Small intestine (tissue), 7 donors: ENCODE results near the gene VWA5B1. TPM values are rescaled to one million over a fixed set of nuclear protein-coding genes. Genes with fewer than 3 reads are reported as not detected.

Experiments used
- DNase-seq, 2 donors: peaks; one replicate each; pipeline versions ENCODE4 v3.0.0 to v3.0.0-alpha.2; 2013
- FAIRE-seq: peaks from 2 replicates; lab custom pipeline; 2012; peaks lifted over from hg19 to GRCh38; lab: Jason Lieb, UNC
- H3K27ac ChIP-seq, 3 donors: one replicate each; pipeline ENCODE4 v1.5.1; 2013; ENCODE audit warnings: low read length in 2 of 3, mild to moderate bottlenecking in 2 of 3, control low read depth in 1 of 3, inconsistent platforms in 1 of 3, low read depth in 1 of 3, moderate library complexity in 1 of 3
- H3K27me3 ChIP-seq, 3 donors: one replicate each; pipeline ENCODE4 v1.6.1; 2013; ENCODE audit warnings: low read length in 3 of 3, inconsistent platforms in 1 of 3; ENCODE audit not compliant: control insufficient read depth in 3 of 3, insufficient read depth in 3 of 3
- H3K36me3 ChIP-seq, 3 donors: one replicate each; pipeline ENCODE4 v1.6.1; 2013; ENCODE audit warnings: low read length in 3 of 3, inconsistent platforms in 1 of 3, low read depth in 1 of 3, mild to moderate bottlenecking in 1 of 3, moderate library complexity in 1 of 3; ENCODE audit not compliant: control insufficient read depth in 3 of 3, insufficient read depth in 2 of 3
- H3K4me1 ChIP-seq, 3 donors: one replicate each; pipeline ENCODE4 v1.6.1; 2013; ENCODE audit warnings: low read length in 2 of 3, inconsistent platforms in 1 of 3, low read depth in 1 of 3, mild to moderate bottlenecking in 1 of 3, moderate library complexity in 1 of 3; ENCODE audit not compliant: control insufficient read depth in 3 of 3, insufficient read depth in 2 of 3
- H3K4me3 ChIP-seq, 3 donors: one replicate each; pipeline ENCODE4 v1.5.1; 2013; ENCODE audit warnings: low read length in 3 of 3, control low read depth in 1 of 3, inconsistent platforms in 1 of 3, low read depth in 1 of 3, mild to moderate bottlenecking in 1 of 3, moderate library complexity in 1 of 3
- H3K9me3 ChIP-seq, 2 donors: one replicate each; pipeline ENCODE4 v1.6.1; 2013; ENCODE audit warnings: low read depth in 1 of 2, low read length in 1 of 2; ENCODE audit not compliant: control insufficient read depth in 2 of 2, insufficient read depth in 1 of 2
- WGBS, 3 donors: extraction: QIAGEN DNeasy Blood & Tissue Kit; methylation state at CpG; one replicate each; pipeline ENCODE4 v1.1.7; 2013; 5-methylcytosine and 5-hydroxymethylcytosine counted together
- polyA plus RNA-seq, 4 donors: library from polyadenylated mRNA; stranded (reverse) in 3 of 4; unstranded in 1 of 4; fragments of 200-250 nt in 3 of 4; fragments of 120-200 nt in 1 of 4; gene quantifications; one replicate each; pipeline versions ENCODE4 v1.2.1 to v1.2.3, GENCODE V29; 2013
- donor health status: healthy with polysubstance abuse.
- donor health status: control.
- donor health status: control.
- donor health status: Bipolar disorder and iron deficiency.
- donor health status: healthy.

Gene VWA5B1
- polyA plus RNA-seq, 4 donors, result 0.01 to 1.5 TPM; not detected in 2

DNA sequence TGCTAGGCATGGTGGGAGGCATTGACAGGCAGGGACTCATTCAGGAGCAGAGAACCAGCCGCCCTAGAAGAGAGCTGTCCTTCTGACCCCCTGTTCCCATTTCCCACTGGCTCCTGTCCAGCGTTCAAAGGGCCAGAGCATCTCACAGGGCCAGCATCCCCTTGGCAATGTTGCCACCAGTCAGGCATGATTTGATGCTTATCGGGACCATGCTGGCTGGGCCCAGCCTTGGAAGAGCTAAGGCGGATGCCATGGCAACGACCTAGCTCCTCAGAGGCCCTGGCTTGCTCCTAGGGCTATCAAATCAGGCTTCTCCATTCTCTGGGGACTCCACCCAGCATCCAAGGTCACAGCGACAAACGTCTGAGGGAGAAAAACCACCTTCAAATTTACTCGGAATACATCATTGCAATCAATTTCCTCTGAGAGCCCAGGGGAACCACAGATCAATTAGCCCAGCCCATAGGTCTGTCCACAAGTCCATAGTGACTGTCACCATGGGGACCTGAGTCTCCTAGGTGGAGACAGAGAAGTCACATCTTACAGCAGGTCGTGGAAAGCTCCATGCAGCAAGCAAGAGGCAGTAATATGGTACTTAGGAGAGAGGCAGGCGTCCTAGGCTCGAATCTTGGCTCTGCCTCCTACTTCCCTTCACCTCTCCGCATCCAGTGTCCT lies 14.1 kb upstream of the VWA5B1 start:
- Histone ChIP-seq H3K4me1 (no peaks in the 10 kb centered on the region), H3K27ac (no peak overlapping the region), H3K36me3 (no peaks in the 10 kb centered on the region), H3K4me3 (no peak overlapping the region), H3K9me3 (no peaks in the 10 kb centered on the region), H3K27me3 (peaks cover 0 to 2% (median 0%) of the 10 kb centered on the region in 3 donors)
- no peak for DNase-seq
- WGBS, 3 donors, result 72 to 76% (median 74%) methylated on average over 12 of the region's 12 CpGs
- no peak for FAIRE-seq

- Histone ChIP-seq H3K9me3 (no peaks in the 10 kb centered on the region), H3K27ac (no peak overlapping the region), H3K4me3 (no peak overlapping the region), H3K36me3 (no peaks in the 10 kb centered on the region), H3K27me3 (no peaks in the 10 kb centered on the region), H3K4me1 (no peaks in the 10 kb centered on the region)
- no peak for DNase-seq
- no peak for FAIRE-seq
- WGBS, 3 donors, result 51 to 76% (median 67%) methylated on average over 4 of the region's 4 CpGs
Observed at GRCh38 chr1:20278692-20279130, 12.0 kb upstream of the VWA5B1 start.

DNA sequence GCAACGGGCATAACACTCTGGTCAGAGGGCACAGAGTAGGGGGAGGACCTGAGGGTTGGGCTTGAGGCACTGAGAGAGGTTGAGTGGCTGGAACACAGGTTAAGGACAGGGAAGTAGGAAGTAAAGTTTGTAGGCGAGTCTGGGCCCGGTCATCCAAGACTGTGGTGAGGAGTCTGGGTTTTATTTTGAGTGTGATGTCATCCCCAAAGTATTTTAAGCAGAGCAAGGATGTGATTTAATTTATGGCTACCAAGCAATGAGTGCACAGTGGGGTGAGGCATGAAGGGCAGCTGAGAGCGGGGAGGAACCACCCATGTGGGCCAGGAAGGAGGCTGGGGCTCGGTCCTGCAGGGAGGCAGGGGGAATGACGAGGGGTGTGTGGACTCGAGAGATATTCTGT lies 11.2 kb upstream of the VWA5B1 start:
- DNase-seq, result no peak
- 66 to 70% (median 67%) methylated on average over 7 of the region's 7 CpGs for WGBS, 3 donors
- Histone ChIP-seq H3K36me3 (no peaks in the 10 kb centered on the region), H3K4me1 (no peaks in the 10 kb centered on the region), H3K4me3 (no peak overlapping the region), H3K27ac (no peak overlapping the region), H3K9me3 (no peaks in the 10 kb centered on the region), H3K27me3 (no peaks in the 10 kb centered on the region)
- FAIRE-seq, result no peak

DNA sequence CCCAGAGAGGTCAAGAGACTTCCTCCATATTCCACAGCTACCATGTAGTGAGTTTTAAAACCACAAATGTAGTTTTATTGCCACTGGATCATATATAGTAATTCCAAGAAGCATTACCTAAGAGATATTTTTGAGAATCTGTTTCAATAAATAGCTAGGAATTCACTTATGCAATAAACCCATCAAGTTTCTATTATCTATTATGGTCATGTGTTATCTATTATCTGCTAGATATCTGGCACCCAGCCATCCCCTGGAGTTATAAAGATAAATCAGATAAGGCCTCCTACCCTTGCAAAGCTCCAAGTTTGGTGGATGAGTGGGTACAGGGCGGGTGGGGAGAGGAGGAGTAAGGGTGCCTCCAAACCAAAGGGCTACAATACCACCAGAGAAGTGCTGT lies 10.3 kb upstream of the VWA5B1 start:
- FAIRE-seq, result no peak
- peak in 1 of 2 donors; percentile 42 for DNase-seq

GRCh38 chr1:20280906-20281305 lies 9.8 kb upstream of the VWA5B1 start:
- no peaks in the 10 kb centered on the region for H3K4me1 ChIP-seq
- H3K36me3 ChIP-seq, result no peaks in the 10 kb centered on the region
- H3K27me3 ChIP-seq, result no peaks in the 10 kb centered on the region
- H3K27ac ChIP-seq, result no peak overlapping the region
- 87 to 90% (median 88%) methylated on average over 6 of the region's 6 CpGs for WGBS, 3 donors
- no peaks in the 10 kb centered on the region for H3K9me3 ChIP-seq
- peak in 1 of 2 donors; percentile 48 for DNase-seq
- no peak overlapping the region for H3K4me3 ChIP-seq
- FAIRE-seq, result no peak

More for the DNA sequence above, 10.3 kb upstream of the VWA5B1 start:
- no peaks in the 10 kb centered on the region for H3K4me1 ChIP-seq
- H3K27ac ChIP-seq, result no peak overlapping the region
- 61 to 92% (median 85%) methylated on average over 1 of the region's 1 CpG for WGBS, 3 donors
- H3K36me3 ChIP-seq, result no peaks in the 10 kb centered on the region
- H3K9me3 ChIP-seq, result no peaks in the 10 kb centered on the region
- H3K4me3 ChIP-seq, result no peak overlapping the region
- no peaks in the 10 kb centered on the region for H3K27me3 ChIP-seq

- H3K9me3 ChIP-seq, result no peaks in the 10 kb centered on the region
- 52 to 56% (median 54%) methylated on average over 2 of the region's 2 CpGs for WGBS, 3 donors
- no peak for DNase-seq
Observed at GRCh38 chr1:20281801-20282200, 8.9 kb upstream of the VWA5B1 start.

GRCh38 chr1:20282533-20282932 lies 8.1 kb upstream of the VWA5B1 start:
- no peak for FAIRE-seq
- Histone ChIP-seq H3K4me1 (no peaks in the 10 kb centered on the region), H3K36me3 (no peaks in the 10 kb centered on the region), H3K4me3 (no peak overlapping the region), H3K9me3 (no peaks in the 10 kb centered on the region), H3K27me3 (no peaks in the 10 kb centered on the region), H3K27ac (no peak overlapping the region)
- WGBS, 3 donors, result 61 to 72% (median 71%) methylated on average over 5 of the region's 5 CpGs
- DNase-seq, result no peak

More at GRCh38 chr1:20281801-20282200, 8.9 kb upstream of the VWA5B1 start:
- Histone ChIP-seq H3K27me3 (no peaks in the 10 kb centered on the region), H3K4me1 (no peaks in the 10 kb centered on the region), H3K36me3 (no peaks in the 10 kb centered on the region), H3K27ac (no peak overlapping the region), H3K4me3 (no peak overlapping the region)
- FAIRE-seq, result no peak

DNA sequence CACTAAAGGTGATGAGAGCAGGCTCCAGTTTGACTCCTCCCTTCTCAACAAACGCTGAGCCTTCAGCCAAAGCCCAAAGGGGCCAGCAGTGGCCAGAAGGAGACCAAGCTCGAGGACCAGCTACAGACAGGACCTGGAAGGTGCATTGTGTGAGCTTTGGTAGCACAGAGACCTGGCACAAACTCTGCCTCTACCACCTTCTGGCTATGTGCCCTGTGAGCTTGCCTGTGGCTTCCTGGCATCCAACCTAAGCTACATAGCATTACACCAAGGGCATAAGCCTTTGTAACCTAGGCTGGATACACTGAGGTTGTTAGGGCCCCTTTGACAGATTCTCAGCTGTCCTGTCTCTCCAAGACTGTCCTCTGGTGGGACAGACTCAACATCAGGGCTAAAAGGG lies 6.6 kb upstream of the VWA5B1 start:
- Histone ChIP-seq H3K9me3 (no peaks in the 10 kb centered on the region), H3K27ac (no peak overlapping the region), H3K4me1 (no peaks in the 10 kb centered on the region), H3K4me3 (no peak overlapping the region), H3K27me3 (no peaks in the 10 kb centered on the region), H3K36me3 (no peaks in the 10 kb centered on the region)
- WGBS, 3 donors, result 37 to 58% (median 43%) methylated on average over 2 of the region's 2 CpGs
- DNase-seq, result no peak
- FAIRE-seq, result no peak

GRCh38 chr1:20284625-20285024 lies 6.0 kb upstream of the VWA5B1 start:
- no peaks in the 10 kb centered on the region for H3K36me3 ChIP-seq
- 91 to 93% (median 92%) methylated on average over 3 of the region's 3 CpGs for WGBS, 3 donors

More at GRCh38 chr1:20284625-20285024, 6.0 kb upstream of the VWA5B1 start:
- H3K27ac ChIP-seq, result no peak overlapping the region
- H3K27me3 ChIP-seq, result peaks cover 0 to 3% (median 0%) of the 10 kb centered on the region in 3 donors
- H3K4me1 ChIP-seq, result no peaks in the 10 kb centered on the region
- DNase-seq (no peak), FAIRE-seq (no peak)
- H3K9me3 ChIP-seq, result no peaks in the 10 kb centered on the region
- H3K4me3 ChIP-seq, result no peak overlapping the region
